ENCODE results near the gene CYP4V2.

CYP4V2 gene

DNA sequence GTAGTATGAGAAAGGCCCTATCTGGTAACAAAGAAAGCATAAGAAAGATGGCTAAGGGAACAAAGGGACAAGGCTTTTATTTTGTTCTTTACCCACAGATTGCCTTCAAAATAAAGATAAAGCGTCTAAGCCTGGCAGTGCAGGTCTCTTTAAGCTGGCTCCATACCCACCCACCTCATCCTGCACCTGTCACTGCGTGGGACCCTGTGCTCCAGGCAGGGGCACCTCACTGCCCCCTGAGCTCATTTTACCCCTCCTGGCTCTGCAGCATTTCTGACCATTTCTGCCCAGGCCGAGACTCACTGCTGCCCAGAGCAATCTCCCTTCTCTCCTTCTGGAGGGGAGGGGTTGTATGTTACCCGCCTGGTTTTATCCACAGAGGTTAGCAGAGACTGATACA lies 1.7 kb upstream of the CYP4V2 start:
- DNase-seq (ENCODE audit: low read depth) = no peak

DNA sequence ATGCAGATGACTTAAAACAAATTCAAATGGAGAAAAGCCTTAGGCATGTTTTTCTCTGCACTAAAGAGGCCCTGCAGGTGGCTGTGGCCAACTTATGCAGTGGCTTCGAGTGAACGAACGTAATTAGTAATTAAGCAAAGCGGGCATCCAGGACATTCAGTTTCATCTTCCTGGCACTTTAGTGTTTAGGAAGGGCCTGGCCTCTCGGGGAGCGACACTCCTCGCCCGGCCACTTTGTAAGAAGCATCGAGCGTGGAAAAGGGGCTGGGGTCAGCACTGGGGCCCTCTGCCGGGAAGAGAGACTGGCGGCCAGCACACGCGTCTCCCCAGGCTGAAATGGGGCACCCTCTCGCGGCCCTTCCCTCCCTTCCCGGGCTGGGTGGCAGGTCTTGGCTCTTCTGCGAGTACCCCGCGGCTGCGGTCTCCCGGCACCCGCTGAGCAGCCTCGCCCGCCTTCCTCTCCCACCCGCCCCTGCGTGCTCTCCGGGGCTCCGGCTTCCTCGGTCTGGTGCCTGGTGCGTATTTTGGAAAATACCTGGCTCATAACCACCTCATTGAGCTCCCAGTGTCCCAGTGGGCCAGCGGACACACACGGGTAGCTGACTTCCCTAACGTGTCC lies 677 bp upstream of the CYP4V2 start:
- no peak for DNase-seq (ENCODE audit: low read depth)

DNA sequence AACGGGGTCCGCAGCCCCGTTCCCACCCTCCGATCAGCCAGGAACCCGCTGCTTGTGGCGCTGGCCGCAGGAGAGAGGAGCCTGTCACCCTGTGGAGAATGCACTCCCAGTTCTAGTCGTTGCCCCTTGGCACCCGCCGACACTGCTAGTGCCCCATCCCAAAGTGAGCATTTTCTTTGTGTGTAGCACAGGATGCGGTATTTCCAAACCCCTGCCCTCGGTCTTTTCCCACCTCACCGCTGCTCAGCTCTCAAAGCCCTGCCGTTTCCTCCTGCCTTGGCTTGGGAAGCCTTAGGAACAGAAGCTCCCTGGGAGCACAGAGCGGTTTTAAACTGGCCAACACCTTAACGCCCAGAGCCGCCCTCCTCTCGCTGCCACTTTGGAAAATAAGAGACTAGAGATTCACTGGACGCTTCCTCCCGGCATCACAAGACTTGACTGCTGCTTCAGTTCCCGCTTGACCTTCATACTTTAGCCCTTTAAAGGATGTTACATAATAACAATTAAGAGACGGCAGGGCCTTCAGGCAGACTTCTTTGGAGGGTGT lies 772 bp downstream of the CYP4V2 start:
- DNase-seq (ENCODE audit: low read depth) = no peak

DNA sequence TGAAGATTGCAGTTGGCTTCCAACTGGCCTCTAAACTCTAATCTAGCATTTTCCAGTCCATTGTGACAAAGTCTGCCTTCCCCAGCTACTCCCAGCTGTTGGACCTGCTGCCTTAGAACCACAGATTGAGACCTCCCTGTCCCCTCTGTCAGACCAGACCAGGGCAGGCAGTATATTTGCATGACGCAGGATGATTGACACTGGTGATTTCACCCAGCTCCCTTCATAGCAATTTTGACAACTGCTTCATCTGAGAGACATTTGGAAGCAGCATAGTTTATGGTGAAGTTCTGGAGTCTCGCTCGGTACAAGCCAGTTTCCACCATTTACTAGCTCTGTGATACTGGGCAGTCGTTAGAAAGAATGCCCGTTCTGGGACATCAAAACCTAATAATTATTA lies 2.5 kb downstream of the CYP4V2 start:
- DNase-seq (ENCODE audit: low read depth) = no peak

DNA sequence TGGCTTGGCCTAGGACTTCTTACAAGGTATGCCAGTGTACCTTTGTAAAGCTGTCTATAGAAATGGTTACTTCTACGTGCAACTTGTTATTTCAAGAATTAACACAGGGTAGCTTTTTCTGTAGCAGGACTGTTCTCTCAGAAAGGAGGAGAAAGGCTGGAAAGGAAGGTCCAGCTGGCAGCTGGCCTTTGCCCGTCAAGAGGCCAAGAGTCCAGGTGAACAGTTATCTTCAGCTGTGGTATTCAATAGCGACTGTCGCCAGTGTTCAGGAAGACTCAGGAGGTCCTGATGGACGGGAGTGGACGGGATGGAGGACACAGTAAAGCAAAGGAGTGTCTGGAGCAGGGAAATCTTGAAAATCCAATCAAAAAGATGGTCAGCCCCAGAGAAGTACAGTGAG lies 4.7 kb downstream of the CYP4V2 start:
- no peak for DNase-seq (ENCODE audit: low read depth)

DNA sequence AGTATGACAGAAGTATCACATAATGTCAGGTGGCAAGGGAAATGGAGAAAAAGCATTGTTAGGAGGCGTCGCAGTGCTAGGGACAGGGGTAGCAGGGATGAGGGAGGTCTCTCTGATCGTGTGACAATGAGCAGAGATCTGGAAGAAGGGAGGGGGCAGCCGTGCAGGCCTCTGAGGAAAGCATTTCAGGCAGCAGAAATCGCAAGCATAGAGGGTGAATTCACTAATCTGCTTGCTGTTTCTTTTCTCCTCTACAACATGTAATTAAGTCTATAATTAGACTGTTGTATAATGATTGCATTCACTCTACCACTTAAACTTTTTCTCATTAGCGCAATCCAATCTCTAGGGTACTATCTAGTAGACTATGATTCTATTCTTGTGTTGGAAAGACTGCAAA lies 9.1 kb downstream of the CYP4V2 start:
- no peak for DNase-seq (ENCODE audit: low read depth)

DNA sequence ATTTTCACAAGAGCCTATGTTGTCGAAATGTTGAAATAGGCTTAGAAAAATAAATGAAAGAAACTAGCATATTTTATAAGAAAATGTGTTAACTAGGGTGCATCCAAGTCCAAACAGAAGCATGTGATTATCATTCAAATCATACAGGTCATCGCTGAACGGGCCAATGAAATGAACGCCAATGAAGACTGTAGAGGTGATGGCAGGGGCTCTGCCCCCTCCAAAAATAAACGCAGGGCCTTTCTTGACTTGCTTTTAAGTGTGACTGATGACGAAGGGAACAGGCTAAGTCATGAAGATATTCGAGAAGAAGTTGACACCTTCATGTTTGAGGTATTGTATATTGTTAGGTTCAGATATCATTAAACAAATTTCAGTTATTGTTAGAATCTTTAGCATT lies 9.6 kb downstream of the CYP4V2 start:
- DNase-seq (ENCODE audit: low read depth) = no peak

DNA sequence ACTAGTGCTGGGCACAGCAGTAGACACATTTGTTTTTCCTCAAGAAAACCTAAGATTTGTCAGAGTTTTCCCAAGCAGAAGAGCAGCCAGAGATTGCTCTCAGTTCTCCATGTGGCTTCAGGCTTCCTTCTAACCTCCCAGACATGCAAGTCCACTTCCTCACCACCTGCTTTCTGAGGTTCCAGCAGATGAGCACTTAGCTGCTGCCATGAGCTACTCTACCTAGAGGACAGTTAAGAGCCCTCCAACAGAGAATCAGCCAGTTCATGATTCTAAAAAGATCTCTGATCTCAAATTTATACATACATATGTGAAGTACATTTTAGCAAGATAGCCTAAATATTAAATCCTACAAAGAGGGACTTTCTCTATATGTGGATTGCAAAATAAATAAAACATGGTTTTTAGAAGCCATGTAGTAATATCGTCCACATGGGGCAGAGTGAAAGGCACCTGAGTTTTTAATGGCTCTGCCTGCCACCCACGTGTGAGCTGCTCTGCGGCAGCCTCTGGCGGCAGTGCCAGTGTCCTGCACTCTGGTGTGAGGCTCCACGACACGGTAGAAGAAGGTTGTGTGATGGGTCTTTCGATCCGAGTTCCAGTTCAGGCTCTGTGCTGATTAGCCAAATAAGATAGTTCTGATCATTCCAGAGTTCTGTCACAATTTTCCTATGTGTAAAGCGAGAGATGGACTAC lies 10.3 kb downstream of the CYP4V2 start:
- peak; percentile 31 for DNase-seq (ENCODE audit: low read depth)

DNA sequence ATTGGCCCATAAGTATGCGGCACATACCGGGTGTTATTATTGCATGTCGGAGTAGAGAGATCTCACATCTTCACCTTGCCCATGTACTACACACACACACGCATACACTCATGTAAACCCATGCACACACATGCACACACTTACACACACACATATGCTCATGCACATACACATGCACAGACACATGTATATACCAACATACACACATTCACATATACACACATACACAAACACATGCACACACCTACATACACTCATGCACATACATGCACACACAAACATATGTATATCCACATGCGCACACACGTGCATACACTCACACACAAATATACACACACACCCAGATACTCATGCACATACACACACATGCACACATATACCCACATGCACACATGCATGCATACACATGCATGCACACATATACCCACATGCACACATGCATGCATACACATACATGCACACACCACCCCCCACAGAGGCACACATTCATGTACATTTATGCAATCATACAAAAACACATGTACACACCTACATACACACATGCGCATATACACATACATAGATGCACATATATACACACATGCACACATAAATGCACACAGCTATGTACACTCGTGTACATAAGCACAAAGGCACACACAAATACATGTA lies 11.2 kb downstream of the CYP4V2 start:
- no peak for DNase-seq (ENCODE audit: low read depth)

DNA sequence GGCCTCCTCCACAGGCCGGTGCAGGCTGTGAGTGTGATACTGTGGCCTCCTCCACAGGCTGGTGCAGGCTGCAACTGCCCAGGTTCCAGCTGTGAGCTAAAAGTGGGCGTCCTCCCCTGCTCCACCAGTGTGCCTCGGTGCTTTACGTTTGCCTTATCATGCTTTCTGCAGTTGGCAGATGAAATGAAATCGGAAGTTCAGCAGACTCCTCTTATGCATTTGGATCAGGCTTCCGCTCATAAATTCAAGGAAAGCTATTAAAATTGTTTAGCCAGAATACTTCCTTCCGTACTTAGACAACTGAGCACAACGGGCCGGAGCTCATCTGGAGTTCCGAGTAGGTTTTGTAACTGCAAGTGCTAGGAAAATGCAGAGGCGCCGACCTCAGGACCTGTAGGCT lies 12.0 kb downstream of the CYP4V2 start:
- DNase-seq (ENCODE audit: low read depth) = no peak

DNA sequence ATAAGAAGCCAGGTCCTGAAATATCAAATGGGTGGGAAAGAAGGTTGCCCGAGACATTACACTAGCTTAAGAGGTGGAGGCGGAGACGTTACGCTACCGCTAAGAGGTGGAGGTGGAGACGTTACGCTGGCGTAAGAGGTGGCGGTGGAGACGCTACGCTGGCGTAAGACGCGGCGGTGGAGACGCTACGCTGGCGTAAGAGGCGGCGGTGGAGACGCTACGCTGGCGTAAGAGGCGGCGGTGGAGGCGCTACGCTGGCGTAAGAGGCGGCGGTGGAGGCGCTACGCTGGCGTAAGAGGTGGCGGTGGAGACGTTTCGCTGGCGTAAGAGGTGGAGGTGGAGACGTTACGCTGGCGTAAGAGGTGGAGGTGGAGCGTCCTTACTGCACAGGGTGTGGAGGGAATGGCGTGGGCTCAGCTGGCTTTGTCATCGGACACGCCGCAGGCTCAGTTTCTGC lies 12.8 kb downstream of the CYP4V2 start:
- peak; percentile 45 for DNase-seq (ENCODE audit: low read depth)

DNA sequence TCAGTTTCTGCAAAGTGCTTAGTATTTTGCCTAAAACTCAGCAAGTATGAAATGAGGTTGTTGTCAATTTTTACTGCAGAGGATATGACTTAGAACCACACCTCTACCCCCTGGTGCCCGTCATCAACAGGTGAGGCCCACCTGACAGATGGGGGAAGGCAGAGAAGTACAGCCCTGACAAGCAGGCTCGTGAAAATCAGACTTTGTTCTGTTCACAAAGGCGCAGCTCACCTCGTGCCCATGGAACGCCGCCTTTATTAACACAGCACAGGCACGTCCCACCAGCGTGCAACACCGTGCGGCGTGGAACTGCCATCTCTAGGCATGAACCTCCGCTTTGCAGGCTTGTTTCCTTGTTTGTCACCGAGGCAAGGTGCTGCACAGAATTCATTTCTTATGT lies 13.3 kb downstream of the CYP4V2 start:
- DNase-seq (ENCODE audit: low read depth) = no peak

DNA sequence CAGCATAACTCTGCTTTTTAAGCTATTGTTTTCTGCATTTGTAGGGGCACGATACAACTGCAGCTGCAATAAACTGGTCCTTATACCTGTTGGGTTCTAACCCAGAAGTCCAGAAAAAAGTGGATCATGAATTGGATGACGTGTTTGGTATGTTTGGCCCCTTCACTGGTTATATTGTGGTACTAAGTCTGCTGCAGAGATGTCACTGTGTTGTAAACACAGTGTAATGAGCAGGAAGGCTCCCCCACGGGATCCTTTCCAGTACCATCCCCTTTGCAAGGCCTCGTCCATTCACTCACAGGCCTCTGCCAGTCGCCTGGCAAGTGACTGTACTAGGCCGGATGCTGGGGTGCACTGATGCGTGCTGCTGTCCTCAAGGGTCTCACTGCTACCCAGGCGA lies 13.8 kb downstream of the CYP4V2 start:
- DNase-seq (ENCODE audit: low read depth) = no peak

DNA sequence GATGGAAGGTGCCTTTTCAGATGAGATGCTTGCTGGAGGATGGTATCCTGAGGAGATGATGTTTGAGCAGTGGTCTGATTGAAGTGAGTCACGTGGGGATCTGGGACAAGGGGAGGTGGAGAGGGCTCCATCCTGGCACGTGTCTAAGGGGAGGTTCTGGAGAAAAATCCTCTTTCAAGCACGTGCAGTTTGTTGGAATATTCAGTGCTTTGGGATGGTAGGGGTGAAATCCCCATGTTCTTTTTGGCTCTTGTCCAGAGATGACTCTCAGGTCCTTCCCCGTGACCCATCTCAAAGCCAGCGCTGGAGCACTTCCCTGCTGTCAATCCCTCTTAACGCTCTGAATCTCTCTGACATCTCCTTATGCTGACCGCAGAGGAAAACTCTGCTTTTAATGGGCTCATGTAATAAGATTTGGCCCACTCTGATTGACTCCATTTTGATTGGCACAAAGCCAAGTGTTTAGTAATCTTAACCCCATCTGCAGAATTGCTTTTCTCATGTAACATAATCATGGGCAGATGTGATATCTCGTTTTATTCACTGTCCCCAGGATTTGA lies 25.2 kb downstream of the CYP4V2 start:
- DNase-seq (ENCODE audit: low read depth) = no peak

DNA sequence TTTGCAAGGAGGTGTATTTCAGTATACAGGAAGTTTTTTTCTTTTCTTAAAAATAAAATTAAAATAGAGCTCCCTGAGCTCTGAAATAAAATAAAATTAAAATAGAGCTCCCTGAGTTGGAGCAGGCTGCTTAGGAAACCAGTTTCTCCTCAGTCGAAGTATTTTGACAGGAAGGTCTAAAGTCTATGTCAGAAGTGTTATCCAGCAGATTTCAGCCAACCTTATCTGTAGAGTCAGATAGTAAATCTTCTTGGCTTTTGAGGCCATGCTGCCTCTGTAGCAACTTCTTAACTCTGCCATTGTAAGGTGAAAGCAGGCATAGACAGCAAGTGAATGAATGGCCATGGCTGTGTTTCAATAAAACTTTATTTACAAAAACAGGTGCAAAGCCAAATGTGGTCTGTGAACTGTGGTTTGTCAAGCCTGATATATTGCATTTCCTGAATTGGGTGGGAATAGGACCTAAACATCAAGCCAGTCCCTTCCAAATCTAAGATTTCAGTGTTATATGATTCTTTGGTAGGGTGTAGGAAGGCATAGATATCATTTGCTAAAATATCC lies 26.4 kb downstream of the CYP4V2 start:
- DNase-seq (ENCODE audit: low read depth) = no peak

DNA sequence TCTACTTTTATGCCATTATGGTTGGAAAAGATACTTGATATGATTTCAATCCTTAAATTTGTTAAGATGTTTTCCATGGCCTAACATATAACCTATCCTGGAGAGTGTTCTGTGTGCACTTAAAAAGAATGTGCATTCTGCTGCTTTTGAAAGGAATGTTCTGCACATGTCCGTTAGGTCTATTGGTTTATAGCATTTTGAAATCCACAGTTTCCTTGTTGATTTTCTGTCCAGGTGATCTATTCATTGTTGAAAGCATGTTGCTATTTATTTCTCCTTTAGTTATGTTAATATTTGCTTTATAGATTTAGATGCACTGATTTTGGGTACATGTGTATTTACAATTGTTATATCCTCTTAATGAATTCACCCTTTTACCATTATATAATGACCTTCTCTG lies 30.3 kb downstream of the CYP4V2 start:
- no peak for DNase-seq (ENCODE audit: low read depth)

DNA sequence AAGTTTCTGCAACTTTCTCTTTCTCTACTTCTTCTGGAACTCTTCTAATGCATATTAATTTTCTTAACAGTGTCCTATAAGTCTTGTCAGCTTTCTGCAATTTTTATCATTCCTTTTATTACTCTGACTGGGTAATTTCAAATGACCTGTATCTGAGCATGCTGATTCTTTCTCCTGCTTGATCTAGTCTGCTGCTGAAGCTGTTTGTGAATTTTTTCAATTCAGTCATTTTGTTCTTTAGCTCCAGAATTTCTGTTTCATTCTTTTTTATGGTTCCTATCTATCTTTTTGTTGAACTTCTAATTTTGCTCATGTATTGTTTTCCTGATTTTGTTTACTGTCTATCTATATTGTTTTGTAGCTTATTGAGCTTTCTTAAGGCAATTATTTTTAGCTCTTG lies 34.5 kb downstream of the CYP4V2 start:
- no peak for DNase-seq (ENCODE audit: low read depth)

DNA sequence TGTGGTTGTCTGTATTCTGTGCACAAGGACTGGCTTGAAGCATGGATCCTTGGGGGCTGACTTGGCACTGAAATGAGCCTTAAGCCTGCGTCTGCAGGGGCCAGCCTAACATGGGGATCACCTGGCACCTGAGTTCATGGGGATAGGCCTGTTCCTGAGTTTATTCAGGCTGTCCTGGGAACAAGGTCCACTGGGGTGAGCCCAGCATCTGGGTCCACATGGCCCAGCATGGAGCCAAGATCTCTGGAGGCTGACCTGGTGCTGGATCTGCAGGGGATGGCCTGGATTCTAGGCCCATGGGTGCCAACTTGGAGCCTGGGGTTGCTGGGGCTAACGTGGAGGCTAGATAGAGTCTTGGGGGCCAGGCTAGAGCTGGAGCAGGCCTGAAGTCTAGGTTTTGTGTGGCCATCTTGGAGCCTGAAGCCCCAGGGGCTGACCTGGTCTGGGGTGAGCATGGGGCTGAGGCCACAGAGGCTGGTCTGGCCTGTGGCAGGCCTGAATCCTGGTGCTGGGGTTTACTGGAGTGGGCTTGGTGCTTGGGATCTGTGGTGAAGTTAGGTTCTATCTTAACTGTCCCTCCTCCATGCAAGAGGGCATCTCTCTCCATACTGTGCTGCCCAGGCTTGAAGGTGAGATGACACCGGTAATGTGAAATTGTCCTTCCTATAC lies 35.3 kb downstream of the CYP4V2 start:
- no peak for DNase-seq (ENCODE audit: low read depth)

DNA sequence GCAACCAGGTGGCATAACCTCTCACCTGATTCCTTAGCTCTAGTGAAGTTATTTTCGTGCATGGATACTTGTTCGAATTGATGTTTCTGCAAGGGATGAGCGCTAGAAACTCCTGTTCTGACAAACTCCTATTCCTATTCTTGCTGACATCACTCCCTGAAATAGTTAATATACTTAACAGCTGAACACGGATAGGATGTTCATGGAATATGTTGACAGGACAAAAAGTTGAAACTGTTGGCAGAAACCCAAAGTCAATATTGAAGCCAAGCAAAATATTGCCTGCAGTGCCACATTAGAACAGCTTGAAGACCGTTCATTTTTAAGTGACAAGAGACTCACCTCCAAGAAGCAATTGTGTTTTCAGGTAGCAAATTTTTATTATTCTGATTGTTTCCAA lies 35.9 kb downstream of the CYP4V2 start, which contains the start of gene KLKB1:
Gene KLKB1, plus strand, starts transcription at position 287 of the 400 bp plus-strand sequence. CDS start 689 bp downstream, outside the sequence.
- no peak for DNase-seq (ENCODE audit: low read depth)

DNA sequence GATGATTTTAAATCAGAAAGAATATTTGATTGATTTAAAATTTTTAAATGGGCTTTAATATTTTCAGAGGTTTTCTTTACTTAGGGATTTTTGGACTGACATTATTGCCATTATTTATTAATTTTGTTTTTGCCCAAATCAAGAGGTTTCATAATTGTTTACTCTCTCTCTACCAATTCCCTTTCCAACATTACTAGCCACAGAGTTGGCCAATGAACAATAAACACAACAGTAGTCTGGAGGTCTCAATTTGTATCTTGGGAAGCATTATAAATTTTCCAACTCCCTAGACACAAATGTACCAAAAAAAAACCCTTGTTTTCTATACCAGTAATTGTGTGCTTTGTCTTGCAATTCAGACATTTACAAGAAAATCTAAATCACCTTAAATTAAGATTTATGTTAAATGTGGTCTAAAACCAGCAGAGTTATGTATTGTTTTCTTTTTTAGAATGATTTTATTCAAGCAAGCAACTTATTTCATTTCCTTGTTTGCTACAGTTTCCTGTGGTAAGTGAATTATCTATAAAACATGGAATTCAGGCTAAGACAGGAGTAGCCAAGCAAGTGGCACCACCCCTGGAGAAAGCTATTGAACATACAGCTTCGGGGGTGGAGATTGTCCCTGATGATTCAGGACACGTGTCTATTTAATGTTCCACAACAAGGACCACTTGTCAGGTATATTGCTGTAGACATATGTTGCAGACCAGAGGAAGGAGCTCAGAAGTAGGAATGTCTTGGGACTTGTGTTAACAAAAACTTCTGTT lies 36.6 kb downstream of the CYP4V2 start:
- DNase-seq (ENCODE audit: low read depth) = no peak

DNA sequence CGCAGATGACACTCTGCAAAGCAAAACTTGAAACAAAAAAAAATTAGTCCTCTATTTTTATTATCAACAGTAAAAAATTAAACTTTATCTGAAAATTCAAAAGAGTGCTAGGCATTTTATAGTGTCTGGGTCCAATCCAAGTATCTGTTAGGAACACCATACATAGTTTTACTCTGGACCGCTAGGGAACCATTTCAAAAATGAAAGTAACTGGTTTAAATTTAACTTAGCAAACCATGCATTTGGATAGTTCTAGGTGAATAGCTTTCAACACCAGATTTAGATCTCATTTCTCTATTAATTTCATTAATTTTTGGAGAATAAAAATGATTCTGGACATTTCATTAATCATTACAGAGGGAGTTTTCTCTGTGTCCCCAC lies 37.1 kb downstream of the CYP4V2 start:
- DNase-seq (ENCODE audit: low read depth) = no peak
